GM23338 (cell line): ENCODE measurements around the gene MSH3.

ENCODE experiments used
- CREB1 ChIP-seq: fragments of 250-450 bp; sonication (Bioruptor Pico); IDR thresholded peaks from 2 replicates; pipeline ENCODE4 v1.5.0; 2020; ENCODE audit warnings: low read depth, mild to moderate bottlenecking, moderate library complexity
- CTCF ChIP-seq, 2 experiments: fragments of 200-600 bp in 1 of 2; sonication (generic) in 1 of 2; conservative IDR thresholded peaks; 2 replicates each; pipeline versions ENCODE4 v1.5.1 to v1.6.1; 2016 to 2017; ENCODE audit warnings: antibody characterized with exemption in 2 of 2, low read depth in 2 of 2, mild to moderate bottlenecking in 2 of 2, moderate library complexity in 1 of 2
- ETS1 ChIP-seq: IDR thresholded peaks from 2 replicates; pipeline ENCODE4 v1.6.1; 2016; ENCODE audit warnings: antibody characterized with exemption
- EZH2 ChIP-seq: fragments of 200-600 bp; sonication (generic); IDR thresholded peaks from one replicate; pipeline ENCODE4 v1.8.0; 2017; ENCODE audit warnings: antibody characterized with exemption, mild to moderate bottlenecking, low read depth; ENCODE audit not compliant: unreplicated experiment
- EZH2phosphoT487 ChIP-seq: fragments of 200-600 bp; sonication (generic); IDR thresholded peaks from one replicate; pipeline ENCODE4 v1.8.1; 2018; ENCODE audit warnings: antibody characterized with exemption; ENCODE audit not compliant: unreplicated experiment
- POLR2AphosphoS5 ChIP-seq: IDR thresholded peaks from 2 replicates; pipeline ENCODE4 v1.6.1; 2016; ENCODE audit warnings: antibody characterized with exemption, low read depth
- REST ChIP-seq: IDR thresholded peaks from one replicate; pipeline ENCODE4 v1.6.1; 2018; ENCODE audit warnings: antibody characterized with exemption; ENCODE audit not compliant: unreplicated experiment
- ZNF114 ChIP-seq: fragments of 250-450 bp; sonication (Bioruptor Pico); IDR thresholded peaks from 2 replicates; pipeline ENCODE4 v1.5.0; 2020; ENCODE audit warnings: mild to moderate bottlenecking, moderate library complexity
- ZNF462 ChIP-seq: fragments of 250-450 bp; sonication (Bioruptor Pico); IDR thresholded peaks from 2 replicates; pipeline ENCODE4 v1.5.0; 2020; ENCODE audit warnings: mild to moderate bottlenecking, moderate library complexity

- no peak for TF ChIP-seq CTCF (conservative IDR thresholded peaks at IDR 0.05; ENCODE audit: low read depth in 2 of 2)
- TF ChIP-seq CREB1 (CRISPR knock-in tag) = no peak
- TF ChIP-seq EZH2 = no peak
- no peak for TF ChIP-seq POLR2AphosphoS5
- no peak for TF ChIP-seq REST
- no peak for TF ChIP-seq EZH2phosphoT487
- TF ChIP-seq ETS1 = no peak
- TF ChIP-seq ZNF462 (CRISPR knock-in tag) = no peak
- no peak for TF ChIP-seq ZNF114 (CRISPR knock-in tag)
Measured at GRCh38 chr5:80608731-80609130, 45.7 kb upstream of the MSH3 start.
